GM12874 (cell line): ENCODE data around the gene MEAF6.

Experiments
- CTCF ChIP-seq: IDR thresholded peaks from 2 replicates; pipeline ENCODE4 v1.5.1; 2011; ENCODE audit warnings: low read depth, mild to moderate bottlenecking, control low read depth, low read length, moderate library complexity; ENCODE audit not compliant: insufficient read depth

MEAF6 gene

GRCh38 chr1:37482796-37483744, 31.5 kb downstream of the MEAF6 start:
- no peak for TF ChIP-seq CTCF

- TF ChIP-seq CTCF: no peak
Measured at GRCh38 chr1:37482004-37482785, 32.4 kb downstream of the MEAF6 start.

GRCh38 chr1:37481289-37482003, 33.1 kb downstream of the MEAF6 start:
- TF ChIP-seq CTCF: no peak

- no peak for TF ChIP-seq CTCF
Measured at GRCh38 chr1:37480581-37481288, 33.8 kb downstream of the MEAF6 start.

- TF ChIP-seq CTCF: no peak
Measured at GRCh38 chr1:37480125-37480466, 34.5 kb downstream of the MEAF6 start.

GRCh38 chr1:37479255-37480124, 35.1 kb downstream of the MEAF6 start:
- TF ChIP-seq CTCF: no peak
